WTC11 (cell line): ENCODE results near the gene HS3ST3A1. TPM values are rescaled to one million over a fixed set of nuclear protein-coding genes. Genes with fewer than 3 reads are reported as not detected.

Source experiments
- ATAC-seq: fragments of 200-7000 bp; cut with Tn5 transposase; 2 replicates; pipeline ENCODE4 v1.10.0; 2021; ENCODE audit warnings: mild to moderate bottlenecking, moderate library complexity
- CTCF ChIA-PET: fragments of 300-600 bp; sonication (Branson Sonifier 250); formaldehyde crosslinking; loops from one replicate; lab custom pipeline; 2021; ENCODE audit warnings: antibody characterized with exemption; lab: Charles Lee
- POLR2A ChIA-PET: fragments of 350-600 bp; sonication (Branson Sonifier 250); formaldehyde crosslinking; loops from one replicate; lab custom pipeline; 2021; ENCODE audit warnings: antibody characterized with exemption; lab: Charles Lee
- DNase-seq: peaks from one replicate; pipeline ENCODE4 v3.0.0; 2021; ENCODE audit warnings: low spot score
- H3K27ac Mint-ChIP-seq: 2 replicates; pipeline ENCODE4 v1.8.0; 2021; ENCODE audit warnings: mixed read lengths
- H3K27me3 Mint-ChIP-seq: 2 replicates; pipeline ENCODE4 v1.8.0; 2021; ENCODE audit warnings: low read depth, mild to moderate bottlenecking, moderate library complexity, mixed read lengths
- H3K36me3 Mint-ChIP-seq: 2 replicates; pipeline ENCODE4 v1.8.0; 2021; ENCODE audit warnings: mixed read lengths
- H3K4me1 Mint-ChIP-seq: 2 replicates; pipeline ENCODE4 v1.8.0; 2022; ENCODE audit warnings: mixed read lengths
- H3K4me3 Mint-ChIP-seq: 2 replicates; pipeline ENCODE4 v1.8.0; 2021; ENCODE audit warnings: mild to moderate bottlenecking, moderate library complexity, mixed read lengths
- H3K9me3 Mint-ChIP-seq: 2 replicates; pipeline ENCODE4 v1.8.0; 2021; ENCODE audit warnings: mixed read lengths
- AFF4 ChIP-seq: sonication (generic); formaldehyde crosslinking; IDR thresholded peaks from 2 replicates; pipeline ENCODE4 v1.8.1; 2023; ENCODE audit warnings: mild to moderate bottlenecking, missing genetic modification reagents, borderline replicate concordance
- AR ChIP-seq: fragments of 250-450 bp; sonication (Bioruptor Pico); IDR thresholded peaks from 2 replicates; pipeline ENCODE4 v1.9.0; 2021; ENCODE audit warnings: mild to moderate bottlenecking
- ATF6 ChIP-seq: sonication (generic); formaldehyde crosslinking; IDR thresholded peaks from 2 replicates; pipeline ENCODE4 v1.8.1; 2023; ENCODE audit warnings: mild to moderate bottlenecking, missing genetic modification reagents
- FOXP1 ChIP-seq: sonication (generic); formaldehyde crosslinking; IDR thresholded peaks from 2 replicates; pipeline ENCODE4 v1.8.0; 2022; ENCODE audit warnings: missing genetic modification reagents, mild to moderate bottlenecking, moderate library complexity, borderline replicate concordance
- HMGA2 ChIP-seq: fragments of 250-450 bp; sonication (Bioruptor Pico); IDR thresholded peaks from 2 replicates; pipeline ENCODE4 v1.4.0; 2021; ENCODE audit warnings: mild to moderate bottlenecking, moderate library complexity
- IRF2 ChIP-seq: sonication (generic); formaldehyde crosslinking; IDR thresholded peaks from 2 replicates; pipeline ENCODE4 v1.8.0; 2022; ENCODE audit warnings: low read depth, missing genetic modification reagents, borderline replicate concordance
- JUN ChIP-seq: sonication (generic); formaldehyde crosslinking; IDR thresholded peaks from 2 replicates; pipeline ENCODE4 v1.8.0; 2023; ENCODE audit warnings: mild to moderate bottlenecking, missing genetic modification reagents
- MXD4 ChIP-seq: fragments of 250-450 bp; sonication (Bioruptor Pico); IDR thresholded peaks from 2 replicates; pipeline ENCODE4 v1.8.0; 2021; ENCODE audit warnings: mild to moderate bottlenecking, moderate library complexity, borderline replicate concordance
- NR1H2 ChIP-seq: sonication (generic); formaldehyde crosslinking; IDR thresholded peaks from 2 replicates; pipeline ENCODE4 v1.9.0; 2021; ENCODE audit warnings: mild to moderate bottlenecking, moderate library complexity, missing genetic modification reagents
- TEAD1 ChIP-seq: sonication (generic); formaldehyde crosslinking; IDR thresholded peaks from 2 replicates; pipeline ENCODE4 v1.8.0; 2022; ENCODE audit warnings: mild to moderate bottlenecking, missing genetic modification reagents
- ZBTB43 ChIP-seq: sonication (generic); formaldehyde crosslinking; IDR thresholded peaks from 2 replicates; pipeline ENCODE4 v1.8.1; 2023; ENCODE audit warnings: mild to moderate bottlenecking, missing genetic modification reagents
- ZNF138 ChIP-seq: sonication (generic); formaldehyde crosslinking; conservative IDR thresholded peaks from 2 replicates; pipeline ENCODE4 v1.8.1; 2022; ENCODE audit warnings: mild to moderate bottlenecking, moderate library complexity, missing genetic modification reagents
- ZNF281 ChIP-seq: sonication (generic); formaldehyde crosslinking; IDR thresholded peaks from 2 replicates; pipeline ENCODE4 v1.8.0; 2023; ENCODE audit warnings: mild to moderate bottlenecking, missing genetic modification reagents
- ZNF512 ChIP-seq: sonication (generic); formaldehyde crosslinking; IDR thresholded peaks from 2 replicates; pipeline ENCODE4 v1.8.1; 2022; ENCODE audit warnings: missing genetic modification reagents, borderline replicate concordance
- ZNF671 ChIP-seq: fragments of 250-450 bp; sonication (Bioruptor Pico); IDR thresholded peaks from 2 replicates; pipeline ENCODE4 v1.8.0; 2021; ENCODE audit warnings: mild to moderate bottlenecking
- total RNA-seq: library from RNA; stranded (reverse); gene quantifications from 3 replicates; pipeline ENCODE4 v1.2.3, GENCODE V29; 2021

HS3ST3A1 gene
- total RNA-seq, 1 experiment from 2014 or later, result 9.7 TPM

GRCh38 chr17:13462146-13462545, 139.6 kb downstream of the HS3ST3A1 start:
- no peaks in the 10 kb centered on the region for H3K4me1 Mint-ChIP-seq
- no peak for ATAC-seq
- peaks cover 8% of the 10 kb centered on the region for H3K9me3 Mint-ChIP-seq
- ChIA-PET CTCF (no interaction called here), POLR2A (no interaction called here)
- TF ChIP-seq ZBTB43 (CRISPR knock-in tag), result no peak
- no peak for TF ChIP-seq AFF4 (CRISPR knock-in tag)
- no peak for TF ChIP-seq TEAD1 (CRISPR knock-in tag)
- TF ChIP-seq ZNF512 (CRISPR knock-in tag), result no peak
- no peak for TF ChIP-seq NR1H2 (CRISPR knock-in tag)
- TF ChIP-seq JUN (CRISPR knock-in tag), result no peak
- TF ChIP-seq ZNF138 (CRISPR knock-in tag), result no peak
- TF ChIP-seq ZNF671, result no peak
- TF ChIP-seq ATF6 (CRISPR knock-in tag), result no peak
- no peak for TF ChIP-seq FOXP1 (CRISPR knock-in tag)
- TF ChIP-seq ZNF281 (CRISPR knock-in tag), result no peak
- DNase-seq, result no peak
- H3K27me3 Mint-ChIP-seq, result no peaks in the 10 kb centered on the region
- no peak overlapping the region for H3K4me3 Mint-ChIP-seq
- H3K27ac Mint-ChIP-seq, result no peak overlapping the region
- no peaks in the 10 kb centered on the region for H3K36me3 Mint-ChIP-seq

GRCh38 chr17:13460261-13461000, 141.3 kb downstream of the HS3ST3A1 start:
- CTCF ChIA-PET, result no interaction called here
- H3K9me3 Mint-ChIP-seq, result peaks cover 8% of the 10 kb centered on the region
- no peak overlapping the region for H3K4me3 Mint-ChIP-seq
- no peak for ATAC-seq
- H3K36me3 Mint-ChIP-seq, result no peaks in the 10 kb centered on the region
- no peaks in the 10 kb centered on the region for H3K4me1 Mint-ChIP-seq
- DNase-seq, result no peak
- H3K27me3 Mint-ChIP-seq, result no peaks in the 10 kb centered on the region
- H3K27ac Mint-ChIP-seq, result no peak overlapping the region
- POLR2A ChIA-PET, result no interaction called here
- no peak for TF ChIP-seq IRF2 (CRISPR knock-in tag)
- no peak for TF ChIP-seq HMGA2 (CRISPR knock-in tag)
- no peak for TF ChIP-seq MXD4 (CRISPR knock-in tag)
- no peak for TF ChIP-seq AR (CRISPR knock-in tag)
- no peak for TF ChIP-seq AFF4 (CRISPR knock-in tag)
